ENCODE data around the gene SLC44A1.

Gene SLC44A1

GRCh38 chr9:105226055-105226454 lies 18.4 kb upstream of the SLC44A1 start:
- Histone ChIP-seq H3K27ac (ENCODE audit: insufficient read depth in 1 of 2, low read depth in 1 of 2, low read length in 2 of 2, poor library complexity in 1 of 2, severe bottlenecking in 2 of 2) (no peak overlapping the region), H3K27me3 (replicated peaks in 2 of 5; ENCODE audit: control insufficient read depth in 4 of 5, insufficient read depth in 5 of 5, low read length in 4 of 5) (no peaks in the 10 kb centered on the region), H3K4me1 (ENCODE audit: control extremely low read depth in 1 of 4, control insufficient read depth in 4 of 4, insufficient read depth in 4 of 4, low read length in 3 of 4) (no peaks in the 10 kb centered on the region), H3K36me3 (ENCODE audit: control insufficient read depth in 4 of 4, insufficient read depth in 4 of 4, low read length in 3 of 4) (no peaks in the 10 kb centered on the region), H3K9me3 (ENCODE audit: control extremely low read depth in 1 of 5, control insufficient read depth in 4 of 5, insufficient read depth in 2 of 5, low read depth in 1 of 5, low read length in 4 of 5) (peaks cover 5 to 25% (median 12%) of the 10 kb centered on the region in 5 experiments), H3K4me3 (ENCODE audit: control insufficient read depth in 1 of 7, extremely low read depth in 1 of 7, insufficient read depth in 4 of 7, low read depth in 2 of 7, low read length in 6 of 7) (no peak overlapping the region)
- CTCF ChIA-PET = interaction anchor here (1.0 kb wide), 1 partner anchor 17 kb away, joined by 3 read pairs; no protein-coding TSS in a partner anchor
- POLR2A ChIA-PET = no interaction called here
- no peak for DNase-seq

- Histone ChIP-seq H3K9me3 (ENCODE audit: control extremely low read depth in 1 of 5, control insufficient read depth in 4 of 5, insufficient read depth in 2 of 5, low read depth in 1 of 5, low read length in 4 of 5) (no peaks in the 10 kb centered on the region), H3K27ac (ENCODE audit: insufficient read depth in 1 of 2, low read depth in 1 of 2, low read length in 2 of 2, poor library complexity in 1 of 2, severe bottlenecking in 2 of 2) (no peak overlapping the region), H3K27me3 (replicated peaks in 2 of 5; ENCODE audit: control insufficient read depth in 4 of 5, insufficient read depth in 5 of 5, low read length in 4 of 5) (no peaks in the 10 kb centered on the region), H3K4me1 (ENCODE audit: control extremely low read depth in 1 of 4, control insufficient read depth in 4 of 4, insufficient read depth in 4 of 4, low read length in 3 of 4) (no peaks in the 10 kb centered on the region), H3K4me3 (ENCODE audit: control insufficient read depth in 1 of 7, extremely low read depth in 1 of 7, insufficient read depth in 4 of 7, low read depth in 2 of 7, low read length in 6 of 7) (no peak overlapping the region), H3K36me3 (ENCODE audit: control insufficient read depth in 4 of 4, insufficient read depth in 4 of 4, low read length in 3 of 4) (no peaks in the 10 kb centered on the region)
- POLR2A ChIA-PET = no interaction called here
- CTCF ChIA-PET = no interaction called here
- DNase-seq = no peak
Measured at GRCh38 chr9:105232207-105232606, 12.2 kb upstream of the SLC44A1 start.

- H3K9me3 ChIP-seq (ENCODE audit: control extremely low read depth in 1 of 5, control insufficient read depth in 4 of 5, insufficient read depth in 2 of 5, low read depth in 1 of 5, low read length in 4 of 5) = no peaks in the 10 kb centered on the region
- H3K27me3 ChIP-seq (replicated peaks in 2 of 5; ENCODE audit: control insufficient read depth in 4 of 5, insufficient read depth in 5 of 5, low read length in 4 of 5) = no peaks in the 10 kb centered on the region
- H3K4me1 ChIP-seq (ENCODE audit: control extremely low read depth in 1 of 4, control insufficient read depth in 4 of 4, insufficient read depth in 4 of 4, low read length in 3 of 4) = no peaks in the 10 kb centered on the region
- ChIA-PET POLR2A (no interaction called here), CTCF (interaction anchor here (0.5 kb wide), 1 partner anchor 232 kb away, joined by 4 read pairs; no protein-coding TSS in a partner anchor)
- H3K4me3 ChIP-seq (ENCODE audit: control insufficient read depth in 1 of 7, extremely low read depth in 1 of 7, insufficient read depth in 4 of 7, low read depth in 2 of 7, low read length in 6 of 7) = no peak overlapping the region
- DNase-seq = no peak
- H3K36me3 ChIP-seq (ENCODE audit: control insufficient read depth in 4 of 4, insufficient read depth in 4 of 4, low read length in 3 of 4) = no peaks in the 10 kb centered on the region
- H3K27ac ChIP-seq (ENCODE audit: insufficient read depth in 1 of 2, low read depth in 1 of 2, low read length in 2 of 2, poor library complexity in 1 of 2, severe bottlenecking in 2 of 2) = no peak overlapping the region
Measured at GRCh38 chr9:105233873-105234272, 10.6 kb upstream of the SLC44A1 start.

GRCh38 chr9:105236261-105236660 lies 8.2 kb upstream of the SLC44A1 start:
- Histone ChIP-seq H3K27me3 (replicated peaks in 2 of 5; ENCODE audit: control insufficient read depth in 4 of 5, insufficient read depth in 5 of 5, low read length in 4 of 5) (no peaks in the 10 kb centered on the region), H3K4me1 (ENCODE audit: control extremely low read depth in 1 of 4, control insufficient read depth in 4 of 4, insufficient read depth in 4 of 4, low read length in 3 of 4) (no peaks in the 10 kb centered on the region), H3K9me3 (ENCODE audit: control extremely low read depth in 1 of 5, control insufficient read depth in 4 of 5, insufficient read depth in 2 of 5, low read depth in 1 of 5, low read length in 4 of 5) (no peaks in the 10 kb centered on the region), H3K4me3 (ENCODE audit: control insufficient read depth in 1 of 7, extremely low read depth in 1 of 7, insufficient read depth in 4 of 7, low read depth in 2 of 7, low read length in 6 of 7) (no peak overlapping the region), H3K27ac (ENCODE audit: insufficient read depth in 1 of 2, low read depth in 1 of 2, low read length in 2 of 2, poor library complexity in 1 of 2, severe bottlenecking in 2 of 2) (no peak overlapping the region), H3K36me3 (ENCODE audit: control insufficient read depth in 4 of 4, insufficient read depth in 4 of 4, low read length in 3 of 4) (no peaks in the 10 kb centered on the region)
- WGBS (ENCODE audit: insufficient coverage) = 100% methylated on average over 1 of the region's 1 CpG
- ChIA-PET CTCF (no interaction called here), POLR2A (no interaction called here)
- DNase-seq = no peak

GRCh38 chr9:105237246-105237645 lies 7.2 kb upstream of the SLC44A1 start:
- Histone ChIP-seq H3K36me3 (ENCODE audit: control insufficient read depth in 4 of 4, insufficient read depth in 4 of 4, low read length in 3 of 4) (no peaks in the 10 kb centered on the region), H3K9me3 (ENCODE audit: control extremely low read depth in 1 of 5, control insufficient read depth in 4 of 5, insufficient read depth in 2 of 5, low read depth in 1 of 5, low read length in 4 of 5) (no peaks in the 10 kb centered on the region), H3K27ac (ENCODE audit: insufficient read depth in 1 of 2, low read depth in 1 of 2, low read length in 2 of 2, poor library complexity in 1 of 2, severe bottlenecking in 2 of 2) (no peak overlapping the region), H3K4me3 (ENCODE audit: control insufficient read depth in 1 of 7, extremely low read depth in 1 of 7, insufficient read depth in 4 of 7, low read depth in 2 of 7, low read length in 6 of 7) (no peak overlapping the region), H3K27me3 (replicated peaks in 2 of 5; ENCODE audit: control insufficient read depth in 4 of 5, insufficient read depth in 5 of 5, low read length in 4 of 5) (no peaks in the 10 kb centered on the region), H3K4me1 (ENCODE audit: control extremely low read depth in 1 of 4, control insufficient read depth in 4 of 4, insufficient read depth in 4 of 4, low read length in 3 of 4) (no peaks in the 10 kb centered on the region)
- ChIA-PET POLR2A (no interaction called here), CTCF (interaction anchor here (0.5 kb wide), 1 partner anchor 40 kb away, joined by 3 read pairs; no protein-coding TSS in a partner anchor)
- 90% methylated on average over 2 of the region's 3 CpGs for WGBS (ENCODE audit: insufficient coverage)
- DNase-seq = no peak

- Histone ChIP-seq H3K36me3 (ENCODE audit: control insufficient read depth in 4 of 4, insufficient read depth in 4 of 4, low read length in 3 of 4) (no peaks in the 10 kb centered on the region), H3K4me3 (ENCODE audit: control insufficient read depth in 1 of 7, extremely low read depth in 1 of 7, insufficient read depth in 4 of 7, low read depth in 2 of 7, low read length in 6 of 7) (no peak overlapping the region), H3K27me3 (replicated peaks in 2 of 5; ENCODE audit: control insufficient read depth in 4 of 5, insufficient read depth in 5 of 5, low read length in 4 of 5) (no peaks in the 10 kb centered on the region), H3K27ac (ENCODE audit: insufficient read depth in 1 of 2, low read depth in 1 of 2, low read length in 2 of 2, poor library complexity in 1 of 2, severe bottlenecking in 2 of 2) (no peak overlapping the region), H3K9me3 (ENCODE audit: control extremely low read depth in 1 of 5, control insufficient read depth in 4 of 5, insufficient read depth in 2 of 5, low read depth in 1 of 5, low read length in 4 of 5) (no peaks in the 10 kb centered on the region), H3K4me1 (ENCODE audit: control extremely low read depth in 1 of 4, control insufficient read depth in 4 of 4, insufficient read depth in 4 of 4, low read length in 3 of 4) (peaks cover 0 to 5% (median 1%) of the 10 kb centered on the region in 4 experiments)
- ChIA-PET POLR2A (no interaction called here), CTCF (no interaction called here)
- no CpG with 5 or more reads among the region's 3 CpGs for WGBS (ENCODE audit: insufficient coverage)
- no peak for DNase-seq
Measured at GRCh38 chr9:105238302-105238701, 6.1 kb upstream of the SLC44A1 start.

- Histone ChIP-seq H3K4me1 (ENCODE audit: control extremely low read depth in 1 of 4, control insufficient read depth in 4 of 4, insufficient read depth in 4 of 4, low read length in 3 of 4) (peaks cover 5 to 24% (median 15%) of the 10 kb centered on the region in 4 experiments), H3K9me3 (ENCODE audit: control extremely low read depth in 1 of 5, control insufficient read depth in 4 of 5, insufficient read depth in 2 of 5, low read depth in 1 of 5, low read length in 4 of 5) (no peaks in the 10 kb centered on the region), H3K36me3 (ENCODE audit: control insufficient read depth in 4 of 4, insufficient read depth in 4 of 4, low read length in 3 of 4) (no peaks in the 10 kb centered on the region), H3K27me3 (replicated peaks in 2 of 5; ENCODE audit: control insufficient read depth in 4 of 5, insufficient read depth in 5 of 5, low read length in 4 of 5) (no peaks in the 10 kb centered on the region), H3K27ac (ENCODE audit: insufficient read depth in 1 of 2, low read depth in 1 of 2, low read length in 2 of 2, poor library complexity in 1 of 2, severe bottlenecking in 2 of 2) (no peak overlapping the region), H3K4me3 (ENCODE audit: control insufficient read depth in 1 of 7, extremely low read depth in 1 of 7, insufficient read depth in 4 of 7, low read depth in 2 of 7, low read length in 6 of 7) (no peak overlapping the region)
- ChIA-PET POLR2A (interaction anchor here (0.6 kb wide), 1 partner anchor 20 kb away, joined by 3 read pairs; no protein-coding TSS in a partner anchor), CTCF (no interaction called here)
- WGBS (ENCODE audit: insufficient coverage) = 94% methylated on average over 2 of the region's 4 CpGs
- no peak for DNase-seq
Measured at GRCh38 chr9:105241356-105242043, 3.0 kb upstream of the SLC44A1 start.

Measured in common myeloid progenitor, CD34-positive (primary cell).